AG04450 (cell line): ENCODE measurements around the gene NOTCH3. TPM values are rescaled to one million over a fixed set of nuclear protein-coding genes. Genes with fewer than 3 reads are reported as not detected.

ENCODE experiments used
- CTCF ChIA-PET: fragments of 300-600, 350-600 bp; formaldehyde crosslinking; extraction: SDS; loops from one replicate; lab custom pipeline; 2022; ENCODE audit warnings: antibody characterized with exemption, inconsistent platforms; lab: Charles Lee
- POLR2A ChIA-PET: fragments of 350-600 bp; formaldehyde crosslinking; extraction: SDS; loops from one replicate; lab custom pipeline; 2021; ENCODE audit warnings: antibody characterized with exemption, inconsistent platforms; lab: Yijun Ruan, JAX
- DNase-seq: peaks from one replicate; pipeline ENCODE4 v3.0.0-alpha.2; 2011; ENCODE audit warnings: low read depth, low spot score
- H3K27ac ChIP-seq: one replicate; pipeline ENCODE4 v1.5.1; 2012; ENCODE audit warnings: low read depth, low read length, control low read depth
- H3K27me3 ChIP-seq: one replicate; pipeline ENCODE4 v1.6.0; 2012; ENCODE audit warnings: low read length; ENCODE audit not compliant: control insufficient read depth, insufficient read depth
- H3K4me3 ChIP-seq: 2 replicates; pipeline ENCODE4 v1.5.1; 2011; ENCODE audit warnings: mild to moderate bottlenecking, low read depth, low read length, control low read depth
- H3K9me3 ChIP-seq: 2 replicates; pipeline ENCODE4 v1.5.1; 2012; ENCODE audit warnings: low read length; ENCODE audit not compliant: control insufficient read depth, insufficient read depth
- CTCF ChIP-seq: IDR thresholded peaks from 2 replicates; pipeline ENCODE4 v1.5.1; 2011; ENCODE audit warnings: low read depth, low read length, control low read depth, inconsistent platforms
- polyA plus RNA-seq: library from polyadenylated mRNA; depleted of rRNA; stranded (reverse); fragments of >200 nt; gene quantifications from 2 replicates; pipeline ENCODE4 v1.2.3, GENCODE V29; 2011

The NOTCH3 gene
- polyA plus RNA-seq, 1 experiment = 8.8 TPM

GRCh38 chr19:15113245-15114152, 87.3 kb downstream of the NOTCH3 start:
- Histone ChIP-seq H3K27me3 (no peaks in the 10 kb centered on the region), H3K27ac (peak overlapping the region; percentile 57), H3K4me3 (no peak overlapping the region), H3K9me3 (peaks cover 10% of the 10 kb centered on the region)
- no peak for DNase-seq
- CTCF ChIA-PET = interaction anchor here (0.7 kb wide), 1 partner anchor 131 kb away, joined by 4 read pairs; no protein-coding TSS in a partner anchor
- POLR2A ChIA-PET = interaction anchor here (0.8 to 1.5 kb wide), 2 partner anchors 219 to 305 kb away, joined by 3 to 5 read pairs; partner anchors contain the start of gene AKAP8L
- no peak for TF ChIP-seq CTCF

- peaks cover 10% of the 10 kb centered on the region for H3K9me3 ChIP-seq
- no peak for DNase-seq
- POLR2A ChIA-PET = interaction anchor here (0.8 kb wide), 1 partner anchor 220 kb away, joined by 3 read pairs; no protein-coding TSS in a partner anchor
- no peaks in the 10 kb centered on the region for H3K27me3 ChIP-seq
- no peak overlapping the region for H3K4me3 ChIP-seq
- TF ChIP-seq CTCF = peak; percentile 9; the same call in 1 of the 2 replicates
- CTCF ChIA-PET = no interaction called here
- H3K27ac ChIP-seq = no peak overlapping the region
These were observed 88.4 kb downstream of the NOTCH3 start for GRCh38 chr19:15112385-15112784.

GRCh38 chr19:15111758-15112157, 89.0 kb downstream of the NOTCH3 start:
- no peak overlapping the region for H3K27ac ChIP-seq
- DNase-seq = no peak
- POLR2A ChIA-PET = interaction anchor here (0.6 kb wide), 1 partner anchor 157 kb away, joined by 4 read pairs; no protein-coding TSS in a partner anchor
- CTCF ChIA-PET = no interaction called here
- H3K4me3 ChIP-seq = no peak overlapping the region
- H3K27me3 ChIP-seq = no peaks in the 10 kb centered on the region
- no peak for TF ChIP-seq CTCF
- peaks cover 10% of the 10 kb centered on the region for H3K9me3 ChIP-seq

- H3K27me3 ChIP-seq = no peaks in the 10 kb centered on the region
- TF ChIP-seq CTCF = no peak
- POLR2A ChIA-PET = no interaction called here
- peaks cover 10% of the 10 kb centered on the region for H3K9me3 ChIP-seq
- CTCF ChIA-PET = interaction anchor here (0.8 kb wide), 1 partner anchor 10 kb away, joined by 4 read pairs; no protein-coding TSS in a partner anchor
- no peak overlapping the region for H3K4me3 ChIP-seq
- DNase-seq = no peak
- no peak overlapping the region for H3K27ac ChIP-seq
These were observed 90.4 kb downstream of the NOTCH3 start for GRCh38 chr19:15110418-15110815.
